GM18507 (cell line): ENCODE results near the gene RAB11A.

Source experiments
- DNase-seq: peaks from one replicate; pipeline ENCODE4 v3.0.0; 2011; ENCODE audit warnings: low read depth; ENCODE audit not compliant: insufficient read length; ENCODE audit errors: extremely low spot score
- FAIRE-seq: peaks from 2 replicates; lab custom pipeline; 2011; peaks lifted over from hg19 to GRCh38; lab: Jason Lieb, UNC

The RAB11A gene

GRCh38 chr15:65869126-65869953 lies at the start of gene RAB11A:
RAB11A (plus strand) TSS chr15:65869491; CDS start chr15:65869586, 95 bp downstream.
- FAIRE-seq (peak; percentile 93), DNase-seq (peak; percentile 86)

- FAIRE-seq (no peak), DNase-seq (no peak)
These were observed 49.7 kb upstream of the RAB11A start for GRCh38 chr15:65819563-65819960.

DNA sequence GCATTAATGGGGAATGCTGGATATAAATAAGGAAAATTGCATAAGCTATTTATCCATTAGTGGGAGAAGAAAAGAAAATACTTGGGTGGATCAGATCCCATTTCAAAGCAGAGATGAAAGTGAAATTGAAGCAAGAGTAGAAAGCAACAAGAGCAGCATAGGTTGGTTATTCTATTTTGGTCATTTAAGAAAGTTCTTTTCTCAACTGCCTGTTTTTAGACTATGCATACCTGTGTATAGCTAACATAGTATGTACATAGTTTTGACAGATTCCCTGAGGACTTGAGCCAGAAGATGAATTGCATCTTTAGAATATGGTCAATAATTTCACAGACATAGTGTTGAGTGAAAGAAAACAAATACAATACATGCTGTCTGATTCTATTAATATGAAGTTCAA lies 48.2 kb upstream of the RAB11A start:
- peak; percentile 65 for FAIRE-seq

DNA sequence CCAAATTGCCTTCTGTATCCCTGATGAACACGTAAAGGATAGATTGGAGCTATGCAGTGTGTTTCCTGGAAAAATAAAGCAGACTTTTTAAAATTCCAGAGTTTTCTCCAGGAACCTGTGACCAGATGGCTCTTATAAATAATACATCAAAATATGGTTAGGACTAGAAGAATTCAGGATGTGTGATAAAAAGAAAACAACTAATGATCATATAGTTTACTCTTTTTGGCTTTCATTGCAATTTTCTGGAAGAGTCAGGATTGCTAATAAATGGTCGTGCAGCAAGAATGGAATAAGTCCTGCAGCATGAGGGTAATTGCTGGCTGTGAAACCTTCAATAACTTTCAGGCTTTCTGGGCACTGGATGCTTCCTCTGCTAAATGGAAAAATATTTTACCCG lies 47.0 kb upstream of the RAB11A start:
- FAIRE-seq (no peak), DNase-seq (no peak)

More for the DNA sequence above, 48.2 kb upstream of the RAB11A start:
- no peak for DNase-seq

GRCh38 chr15:65824031-65824743 lies 45.1 kb upstream of the RAB11A start:
- FAIRE-seq = peak; percentile 79
- no peak for DNase-seq

GRCh38 chr15:65824941-65825544 lies 44.2 kb upstream of the RAB11A start:
- no peak for FAIRE-seq
- DNase-seq = no peak

DNA sequence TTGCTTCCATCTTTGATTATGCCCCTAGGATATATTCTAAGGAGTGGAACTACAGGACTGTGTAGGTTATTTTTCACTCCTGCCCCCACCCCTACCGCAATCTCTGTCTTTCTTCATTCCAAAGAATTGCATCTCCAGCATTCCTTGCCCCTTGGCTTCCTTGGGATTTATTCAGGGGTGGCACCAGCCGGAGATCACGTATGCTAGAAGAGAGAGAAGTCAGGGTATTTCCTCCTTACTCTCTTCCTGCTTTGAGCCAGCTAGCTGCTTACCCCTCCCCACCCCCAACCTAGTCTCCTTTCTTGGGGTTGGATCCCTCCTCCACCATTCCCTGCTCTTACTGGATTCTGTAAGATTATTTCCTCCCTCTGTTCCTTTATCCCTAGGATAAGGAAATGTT lies 42.2 kb upstream of the RAB11A start:
- FAIRE-seq (no peak), DNase-seq (no peak)

GRCh38 chr15:65828585-65828984 lies 40.7 kb upstream of the RAB11A start:
- no peak for FAIRE-seq
- no peak for DNase-seq

DNA sequence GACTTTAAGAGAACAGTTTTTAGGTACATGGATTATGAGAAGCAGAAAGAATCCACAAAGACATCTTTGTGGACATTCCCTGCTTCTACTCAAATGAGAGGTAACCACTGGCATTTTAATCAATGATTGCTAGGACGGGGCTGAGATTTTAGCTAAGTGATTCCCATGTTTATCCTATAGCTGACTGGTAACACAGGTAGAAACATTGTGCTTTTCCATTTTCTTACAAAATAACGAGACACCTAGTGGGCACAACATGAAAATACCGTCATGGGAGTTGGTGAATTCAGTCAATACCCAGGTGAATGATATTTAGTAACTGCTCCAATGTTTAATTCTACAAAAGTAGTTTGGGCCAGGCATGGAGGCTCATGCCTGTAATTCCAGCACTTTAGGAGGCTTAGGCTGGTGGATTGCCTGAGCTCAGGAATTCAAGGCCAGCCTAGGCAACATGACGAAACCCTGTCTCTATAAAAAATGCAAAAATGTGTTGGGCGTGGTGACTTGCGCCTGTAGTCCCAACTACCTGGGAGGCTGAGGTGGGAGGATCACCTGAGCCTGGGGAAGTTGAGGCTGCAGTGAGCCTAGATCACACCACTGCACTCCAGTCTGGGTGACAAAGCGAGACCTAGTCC lies 40.0 kb upstream of the RAB11A start:
- FAIRE-seq = peak; percentile 71
- DNase-seq = no peak

DNA sequence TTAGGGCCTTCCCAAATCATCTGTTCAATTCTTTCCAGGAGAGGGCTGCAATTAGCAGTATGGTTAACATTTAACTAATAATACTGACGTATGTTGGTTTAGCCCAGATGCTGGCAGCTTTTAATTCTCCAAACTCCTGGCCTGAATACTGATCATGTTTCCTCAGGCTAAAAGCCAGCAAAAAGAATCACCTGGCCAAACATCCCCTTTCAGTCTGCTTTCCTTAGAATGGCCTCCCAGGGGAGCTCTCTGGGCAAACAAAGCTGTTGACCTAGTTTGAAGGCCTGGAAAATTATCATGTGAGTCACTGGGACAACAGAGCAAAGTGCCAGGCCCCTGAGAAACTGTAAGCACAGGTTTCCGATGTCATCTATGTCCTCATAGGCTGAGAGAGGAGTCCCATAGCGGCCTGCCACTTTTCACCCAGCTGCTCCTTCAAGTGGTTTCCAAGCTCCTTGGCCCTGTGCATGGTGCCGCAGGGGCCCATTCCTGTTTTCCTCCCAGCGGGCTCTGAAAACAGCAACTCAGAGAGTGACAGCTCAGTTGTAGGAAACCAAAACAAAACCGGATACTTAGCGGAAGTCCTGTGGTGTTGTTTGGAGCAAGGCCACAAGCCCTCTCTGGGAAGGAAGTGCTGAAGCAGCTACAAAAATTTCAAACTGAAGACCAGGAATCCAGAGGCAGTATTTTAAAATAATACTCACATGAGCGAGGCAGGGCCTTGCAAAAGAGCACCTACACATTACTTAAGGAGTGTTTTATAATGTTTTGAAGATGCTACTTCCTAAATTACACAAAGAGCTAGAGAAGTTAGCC lies 36.5 kb upstream of the RAB11A start:
- FAIRE-seq (no peak), DNase-seq (no peak)

DNA sequence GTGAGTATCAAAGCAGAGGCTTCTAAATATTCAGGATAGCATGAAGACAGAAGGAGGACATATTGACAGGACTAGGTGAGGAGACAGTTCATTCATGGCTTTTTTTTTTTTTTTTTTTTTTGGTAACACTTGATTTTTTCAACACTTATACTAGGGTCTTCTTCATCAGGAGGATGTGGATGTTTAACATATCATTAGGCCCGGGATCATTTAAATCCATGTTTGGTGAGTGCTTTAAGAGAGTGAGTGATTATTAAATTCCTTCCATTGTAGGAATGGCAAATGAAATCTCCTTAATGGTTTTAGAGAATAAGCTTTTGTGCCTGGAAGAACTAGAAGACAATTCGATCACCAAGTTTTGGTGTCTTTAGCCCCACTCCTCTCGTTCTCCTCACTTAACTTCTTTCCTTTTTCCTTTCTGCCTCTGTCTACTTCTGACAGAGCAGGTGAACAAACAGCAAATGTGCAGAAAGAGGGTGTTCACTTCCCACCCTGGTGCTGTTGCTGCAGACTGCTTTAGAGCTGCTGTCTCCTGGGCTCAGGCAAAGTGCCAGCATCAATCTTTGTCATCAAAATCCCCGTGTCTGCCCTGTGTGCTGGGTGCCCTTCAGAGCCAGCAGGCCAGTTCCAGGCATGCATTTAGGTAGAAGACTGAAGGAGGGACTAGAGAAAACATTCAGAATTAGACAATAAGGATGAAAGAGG lies 35.6 kb upstream of the RAB11A start:
- FAIRE-seq (no peak), DNase-seq (no peak)

DNA sequence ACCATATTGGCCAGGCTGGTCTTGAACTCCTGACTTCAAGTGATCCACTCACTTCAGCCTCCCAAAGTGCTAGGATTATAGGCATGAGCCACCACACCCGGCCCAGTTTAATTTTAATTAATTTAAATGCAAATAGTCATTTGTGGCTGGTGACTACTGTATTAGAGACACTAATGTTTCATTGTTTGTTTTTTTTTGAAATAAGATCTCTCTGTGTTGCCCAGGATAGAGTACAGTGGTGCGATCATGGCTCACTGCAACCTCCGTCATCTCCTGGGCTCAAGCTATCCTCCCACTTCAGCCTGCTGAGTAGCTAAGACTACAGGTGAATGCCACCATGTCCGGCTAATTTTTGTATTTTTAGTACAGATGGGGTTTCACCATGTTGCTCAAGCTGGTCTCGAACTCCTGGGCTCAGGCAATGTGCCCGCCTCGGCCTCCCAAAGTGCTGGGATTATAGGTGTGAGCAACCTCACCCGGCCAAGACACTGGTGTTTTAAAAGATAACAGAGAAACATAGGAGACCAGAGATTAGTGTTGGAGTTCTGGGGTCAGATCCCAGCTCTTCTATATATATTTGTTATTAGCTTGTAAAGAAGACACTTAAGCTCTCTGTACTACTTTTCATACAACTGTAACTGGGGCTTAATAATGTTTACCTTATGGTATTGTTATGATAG lies 34.5 kb upstream of the RAB11A start:
- no peak for FAIRE-seq
- DNase-seq = no peak

DNA sequence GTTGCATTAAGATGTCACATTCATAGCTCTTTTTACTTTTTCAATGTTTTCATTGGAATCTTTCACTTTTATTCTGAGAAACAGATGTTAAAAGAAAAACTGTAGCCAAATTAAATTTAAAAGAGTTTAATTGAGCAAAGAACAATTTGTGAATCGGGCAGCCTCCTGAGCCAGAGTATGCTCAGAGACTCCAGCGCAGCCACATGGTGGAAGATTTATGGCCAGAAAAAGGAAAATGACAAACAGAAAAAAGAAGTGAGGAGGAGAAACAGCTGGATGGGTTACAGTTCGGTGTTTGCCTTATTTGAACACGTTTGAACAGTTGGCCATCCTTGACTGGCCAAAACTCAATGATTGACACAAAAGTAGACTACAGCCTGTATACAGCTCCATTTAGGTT lies 33.8 kb upstream of the RAB11A start:
- no peak for DNase-seq

GRCh38 chr15:65836665-65837064 lies 32.6 kb upstream of the RAB11A start:
- no peak for DNase-seq

More for the DNA sequence above, 33.8 kb upstream of the RAB11A start:
- FAIRE-seq = no peak

GRCh38 chr15:65837301-65838294 lies 31.7 kb upstream of the RAB11A start:
- DNase-seq (no peak), FAIRE-seq (no peak)

More at GRCh38 chr15:65836665-65837064, 32.6 kb upstream of the RAB11A start:
- no peak for FAIRE-seq

- FAIRE-seq = no peak
- no peak for DNase-seq
These were observed 29.9 kb upstream of the RAB11A start for GRCh38 chr15:65839354-65839901.

DNA sequence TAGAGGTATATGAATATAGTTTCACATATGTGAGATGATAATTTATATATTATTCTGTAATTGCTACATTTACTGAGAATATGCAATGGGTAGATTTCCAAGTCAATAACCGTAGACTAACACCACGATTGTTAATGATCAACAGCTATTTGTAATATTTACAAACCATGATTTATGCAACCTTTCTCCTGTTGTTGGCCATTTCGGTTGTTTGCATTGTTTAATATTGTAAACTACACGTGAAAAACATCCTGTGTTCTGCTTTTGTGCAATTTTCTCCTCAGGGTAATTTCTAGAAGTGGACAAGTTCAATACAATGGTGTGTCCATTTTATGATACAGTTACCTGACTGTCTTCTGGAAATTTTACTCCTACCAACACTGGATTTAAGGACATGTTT lies 29.3 kb upstream of the RAB11A start:
- FAIRE-seq (no peak), DNase-seq (no peak)
